HepG2 (cell line): ENCODE results near the gene LDB2. TPM values are rescaled to one million over a fixed set of nuclear protein-coding genes. Genes with fewer than 3 reads are reported as not detected.

Experiments
- ATAC-seq: fragments of 200-7000 bp; cut with Tn5 transposase; 3 replicates; pipeline ENCODE4 v1.9.1; 2020; ENCODE audit warnings: mild to moderate bottlenecking, moderate library complexity
- BruUV-seq: library from RNA; stranded (reverse); fragments of 400-500 nt; replicated peaks from 2 replicates; lab custom pipeline; 2021; lab: Mats Ljungman, UMichigan
- CTCF ChIA-PET: fragments of 300-600 bp; formaldehyde crosslinking; extraction: SDS; loops from one replicate; lab custom pipeline; 2021; ENCODE audit warnings: low total read pairs, inconsistent platforms, low intra/inter-chr PET ratio; lab: Yijun Ruan, JAX
- POLR2A ChIA-PET: fragments of 350-600 bp; sonication (Branson Sonifier 250); formaldehyde crosslinking; loops from one replicate; lab custom pipeline; 2020; ENCODE audit warnings: antibody characterized with exemption, inconsistent platforms; lab: Yijun Ruan, JAX
- DNase-seq: peaks from one replicate; pipeline ENCODE4 v3.0.0-alpha.2; 2015; ENCODE audit warnings: low spot score
- FAIRE-seq: peaks from 3 replicates; lab custom pipeline; 2011; peaks lifted over from hg19 to GRCh38; lab: Jason Lieb, UNC
- H2AFZ ChIP-seq: one replicate; pipeline ENCODE4 v1.6.1; 2011; ENCODE audit warnings: low read length, inconsistent platforms
- H3K27ac ChIP-seq: fragments of 300-600 bp; 3 replicates; pipeline ENCODE4 v1.8.0; 2011; ENCODE audit warnings: mixed run types, mild to moderate bottlenecking, mixed read lengths, low read length, inconsistent platforms; ENCODE audit not compliant: insufficient read depth; ENCODE audit errors: extremely low read length
- H3K27me3 ChIP-seq, 2 experiments: fragments of 200-600 bp in 1 of 2; 2 replicates in 1 of 2; 3 replicates in 1 of 2; pipeline versions ENCODE4 v1.6.0 to v1.8.0; 2011; ENCODE audit warnings: low read length in 2 of 2, mild to moderate bottlenecking in 2 of 2, moderate library complexity in 2 of 2, inconsistent platforms in 1 of 2; ENCODE audit not compliant: insufficient read depth in 2 of 2, control insufficient read depth in 1 of 2
- H3K36me3 ChIP-seq, 2 experiments: fragments of 200-600 bp in 1 of 2; replicated peaks in 1 of 2; 2 replicates in 1 of 2; 3 replicates in 1 of 2; pipeline versions ENCODE4 v1.5.1 to v1.8.0; 2011; ENCODE audit warnings: low read length in 2 of 2, inconsistent platforms in 1 of 2; ENCODE audit not compliant: insufficient read depth in 2 of 2, control insufficient read depth in 1 of 2
- H3K4me1 ChIP-seq: 2 replicates; pipeline ENCODE4 v1.5.1; 2012; ENCODE audit warnings: low read length, inconsistent platforms; ENCODE audit not compliant: insufficient read depth
- H3K4me2 ChIP-seq: 2 replicates; pipeline ENCODE4 v1.6.0; 2011; ENCODE audit warnings: low read depth, low read length, inconsistent platforms
- H3K4me3 ChIP-seq, 3 experiments: fragments of 200-600 bp in 1 of 3; sonication (generic), shearing (Covaris generic) in 1 of 3; replicated peaks in 1 of 3; 2 replicates each; pipeline ENCODE4 v1.5.1; 2011 to 2016; ENCODE audit warnings: low read length in 3 of 3, inconsistent platforms in 2 of 3, low read depth in 2 of 3, mild to moderate bottlenecking in 2 of 3, control low read depth in 1 of 3, mixed read lengths in 1 of 3; ENCODE audit not compliant: insufficient read depth in 1 of 3
- H3K79me2 ChIP-seq: one replicate; pipeline ENCODE4 v1.6.1; 2011; ENCODE audit warnings: low read length, inconsistent platforms; ENCODE audit not compliant: insufficient read depth
- H3K9ac ChIP-seq: 2 replicates; pipeline ENCODE4 v1.6.0; 2011; ENCODE audit warnings: mild to moderate bottlenecking, low read depth, low read length, inconsistent platforms; ENCODE audit not compliant: insufficient read depth
- H3K9me3 ChIP-seq: 2 replicates; pipeline ENCODE4 v1.5.1; 2012; ENCODE audit warnings: mild to moderate bottlenecking, low read length
- H4K20me1 ChIP-seq: 2 replicates; pipeline ENCODE4 v1.6.0; 2011; ENCODE audit warnings: inconsistent platforms, mild to moderate bottlenecking, low read length, moderate library complexity; ENCODE audit not compliant: insufficient read depth
- ATF1 ChIP-seq: IDR thresholded peaks from 2 replicates; pipeline ENCODE4 v1.6.1; 2016; ENCODE audit warnings: mild to moderate bottlenecking, control low read depth
- CAMTA2 ChIP-seq: sonication (generic); formaldehyde crosslinking; IDR thresholded peaks from 2 replicates; pipeline ENCODE4 v1.4.0; 2020; ENCODE audit warnings: mild to moderate bottlenecking, missing genetic modification reagents, borderline replicate concordance
- CCAR2 ChIP-seq: fragments of 200-400 bp; formaldehyde crosslinking; optimal IDR thresholded peaks from 2 replicates; pipeline ENCODE3; 2018; ENCODE audit warnings: low read depth, mild to moderate bottlenecking, low read length, moderate library complexity
- SUZ12 ChIP-seq: fragments of 150-350 bp; IDR thresholded peaks from 2 replicates; pipeline ENCODE4 v1.6.1; 2014; ENCODE audit warnings: low read depth, low read length
- TEAD3 ChIP-seq: optimal IDR thresholded peaks from 2 replicates; pipeline ENCODE3; 2016; ENCODE audit warnings: borderline replicate concordance
- TOPORS ChIP-seq: sonication (generic); formaldehyde crosslinking; IDR thresholded peaks from 2 replicates; pipeline ENCODE4 v1.8.0; 2023; ENCODE audit warnings: mild to moderate bottlenecking, missing genetic modification reagents
- ZIK1 ChIP-seq: sonication (generic); formaldehyde crosslinking; IDR thresholded peaks from 2 replicates; pipeline ENCODE4 v1.5.0; 2020; ENCODE audit warnings: mild to moderate bottlenecking, low read depth, missing genetic modification reagents, borderline replicate concordance
- ZNF121 ChIP-seq: sonication (generic); formaldehyde crosslinking; IDR thresholded peaks from 2 replicates; pipeline ENCODE4 v1.5.0; 2020; ENCODE audit warnings: mild to moderate bottlenecking, missing genetic modification reagents
- ZNF652 ChIP-seq: IDR thresholded peaks from 2 replicates; pipeline ENCODE4 v1.6.1; 2016; ENCODE audit warnings: low read depth, borderline replicate concordance
- ZNF678 ChIP-seq: sonication (generic); formaldehyde crosslinking; IDR thresholded peaks from 2 replicates; pipeline ENCODE4 v1.4.0; 2020; ENCODE audit warnings: mild to moderate bottlenecking, missing genetic modification reagents
- ZNF777 ChIP-seq: sonication (generic); formaldehyde crosslinking; IDR thresholded peaks from 2 replicates; pipeline ENCODE4 v1.4.0; 2020; ENCODE audit warnings: missing genetic modification reagents
- WGBS: methylation state at CpG from one replicate; pipeline ENCODE4 v1.1.6; 2017; ENCODE audit warnings: low lambda C conversion rate; 5-methylcytosine and 5-hydroxymethylcytosine counted together
- in situ Hi-C: cut with HindIII; loops from 2 replicates; pipeline ENCODE4 v1.10.0; 2017; ENCODE audit warnings: low pct_unique_long_range_greater_than_20kb; ENCODE audit not compliant: extremely low pct_ligation_motif_present
- intact Hi-C: fragments of 100-400 bp; cut with micrococcal nuclease; formaldehyde crosslinking; loops from one replicate; pipeline ENCODE4 v1.10.0; 2022; ENCODE audit not compliant: unreplicated experiment
- polyA plus RNA-seq, 8 experiments: library from polyadenylated mRNA; depleted of rRNA in 3 of 8; stranded (reverse) in 7 of 8; unstranded in 1 of 8; fragments of >200 nt; fragmentation: Illumina TruSeq in 4 of 8; extraction: Trizol in 4 of 8; gene quantifications; 2 replicates each; pipeline versions ENCODE4 v1.2.1 to v1.2.3, GENCODE V29; 2011 to 2016; ENCODE audit warnings: low read depth in 4 of 8, missing spikeins in 1 of 8, mixed read lengths in 1 of 8; ENCODE audit not compliant: insufficient read depth in 1 of 8
- total RNA-seq, 5 experiments: library from RNA; depleted of rRNA; stranded (reverse); fragments of >200 nt; fragmentation: Illumina TruSeq; extraction: Trizol; gene quantifications; 2 replicates each; pipeline ENCODE4 v1.2.3, GENCODE V29; 2016; ENCODE audit warnings: low read depth in 1 of 5
- TF ChIP-seq, protein P1 (sequence below): sonication (generic); formaldehyde crosslinking; IDR thresholded peaks from 2 replicates; pipeline ENCODE4 v1.5.1; 2020; ENCODE audit warnings: mild to moderate bottlenecking, moderate library complexity, missing genetic modification reagents
- TF ChIP-seq, protein P2 (sequence below): sonication (generic); formaldehyde crosslinking; IDR thresholded peaks from 2 replicates; pipeline ENCODE4 v1.4.0; 2020; ENCODE audit warnings: missing genetic modification reagents

The LDB2 gene
- total and polyA plus RNA-seq, 2 of the 13 experiments (the other 11 are each of a cell fraction or from before 2014, with no cell fraction given): not detected

DNA sequence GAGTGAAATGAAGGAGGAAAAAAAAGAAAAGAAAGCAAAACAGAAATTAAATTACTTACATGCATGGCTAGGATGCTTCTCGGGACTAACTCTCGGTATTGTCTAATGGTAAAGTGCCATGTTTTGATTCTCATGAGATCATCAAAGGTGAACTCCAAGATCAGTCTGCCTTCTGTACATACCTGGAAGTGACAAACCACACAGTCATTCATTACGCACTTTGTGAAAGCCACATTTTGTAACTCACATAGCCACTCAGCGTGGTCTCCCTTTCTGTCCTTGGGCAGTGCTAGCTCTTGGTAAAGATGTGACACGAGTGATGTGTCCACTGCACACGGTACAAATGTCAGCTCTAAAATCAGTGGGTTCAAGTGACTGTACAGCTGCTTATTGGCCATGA lies 309.8 kb downstream of the LDB2 start:
- no peaks in the 10 kb centered on the region for H3K79me2 ChIP-seq
- H3K9me3 ChIP-seq: no peaks in the 10 kb centered on the region
- in situ Hi-C loops: no loop called here
- H3K27ac ChIP-seq: no peak overlapping the region
- ChIA-PET CTCF (no interaction called here), POLR2A (no interaction called here)
- H3K4me2 ChIP-seq: no peak overlapping the region
- DNase-seq: no peak
- H3K4me1 ChIP-seq: no peaks in the 10 kb centered on the region
- no peak for TF ChIP-seq SUZ12
- TF ChIP-seq ZNF121 (CRISPR knock-in tag): no peak
- TF ChIP-seq CAMTA2: no peak
- TF ChIP-seq ZNF777 (CRISPR knock-in tag): no peak
- no peak overlapping the region for H2AFZ ChIP-seq
- H3K4me3 ChIP-seq: no peak overlapping the region
- H3K36me3 ChIP-seq: no peaks in the 10 kb centered on the region
- ATAC-seq: no peak
- WGBS: 7% methylated on average over 6 of the region's 6 CpGs
- H3K9ac ChIP-seq: no peak overlapping the region
- H4K20me1 ChIP-seq: no peaks in the 10 kb centered on the region
- H3K27me3 ChIP-seq: peaks cover 0 to 3% of the 10 kb centered on the region in 2 experiments; a peak in 2 of 5 replicates
- BruUV-seq: no TSS peak
- no peak for FAIRE-seq
- intact Hi-C loops: no loop called here

GRCh38 chr4:16588149-16588548 lies 310.3 kb downstream of the LDB2 start:
- Histone ChIP-seq H3K9me3 (no peaks in the 10 kb centered on the region), H3K27ac (no peak overlapping the region), H3K4me3 (no peak overlapping the region), H3K4me2 (no peak overlapping the region), H3K4me1 (no peaks in the 10 kb centered on the region), H3K9ac (no peak overlapping the region), H3K79me2 (no peaks in the 10 kb centered on the region), H3K36me3 (no peaks in the 10 kb centered on the region), H4K20me1 (no peaks in the 10 kb centered on the region), H3K27me3 (no peaks in the 10 kb centered on the region; a peak in 2 of 5 replicates), H2AFZ (no peak overlapping the region)
- CTCF ChIA-PET: no interaction called here
- ATAC-seq (no peak), FAIRE-seq (no peak), DNase-seq (no peak)
- WGBS: 0% methylated on average over 1 of the region's 1 CpG
- no TSS peak for BruUV-seq
- in situ Hi-C loops (no loop called here), intact Hi-C loops (no loop called here)
- POLR2A ChIA-PET: no interaction called here
- TF ChIP-seq TOPORS (CRISPR knock-in tag) (no peak), ZNF652 (CRISPR knock-in tag) (no peak), ZNF678 (CRISPR knock-in tag) (no peak), TEAD3 (CRISPR knock-in tag) (no peak), ZIK1 (CRISPR knock-in tag) (no peak), ATF1 (CRISPR knock-in tag) (no peak), CCAR2 (no peak)
- TF ChIP-seq, protein P1, sequence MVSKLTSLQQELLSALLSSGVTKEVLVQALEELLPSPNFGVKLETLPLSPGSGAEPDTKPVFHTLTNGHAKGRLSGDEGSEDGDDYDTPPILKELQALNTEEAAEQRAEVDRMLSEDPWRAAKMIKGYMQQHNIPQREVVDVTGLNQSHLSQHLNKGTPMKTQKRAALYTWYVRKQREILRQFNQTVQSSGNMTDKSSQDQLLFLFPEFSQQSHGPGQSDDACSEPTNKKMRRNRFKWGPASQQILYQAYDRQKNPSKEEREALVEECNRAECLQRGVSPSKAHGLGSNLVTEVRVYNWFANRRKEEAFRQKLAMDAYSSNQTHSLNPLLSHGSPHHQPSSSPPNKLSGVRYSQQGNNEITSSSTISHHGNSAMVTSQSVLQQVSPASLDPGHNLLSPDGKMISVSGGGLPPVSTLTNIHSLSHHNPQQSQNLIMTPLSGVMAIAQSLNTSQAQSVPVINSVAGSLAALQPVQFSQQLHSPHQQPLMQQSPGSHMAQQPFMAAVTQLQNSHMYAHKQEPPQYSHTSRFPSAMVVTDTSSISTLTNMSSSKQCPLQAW (CRISPR knock-in tag): no peak
- TF ChIP-seq, protein P2, sequence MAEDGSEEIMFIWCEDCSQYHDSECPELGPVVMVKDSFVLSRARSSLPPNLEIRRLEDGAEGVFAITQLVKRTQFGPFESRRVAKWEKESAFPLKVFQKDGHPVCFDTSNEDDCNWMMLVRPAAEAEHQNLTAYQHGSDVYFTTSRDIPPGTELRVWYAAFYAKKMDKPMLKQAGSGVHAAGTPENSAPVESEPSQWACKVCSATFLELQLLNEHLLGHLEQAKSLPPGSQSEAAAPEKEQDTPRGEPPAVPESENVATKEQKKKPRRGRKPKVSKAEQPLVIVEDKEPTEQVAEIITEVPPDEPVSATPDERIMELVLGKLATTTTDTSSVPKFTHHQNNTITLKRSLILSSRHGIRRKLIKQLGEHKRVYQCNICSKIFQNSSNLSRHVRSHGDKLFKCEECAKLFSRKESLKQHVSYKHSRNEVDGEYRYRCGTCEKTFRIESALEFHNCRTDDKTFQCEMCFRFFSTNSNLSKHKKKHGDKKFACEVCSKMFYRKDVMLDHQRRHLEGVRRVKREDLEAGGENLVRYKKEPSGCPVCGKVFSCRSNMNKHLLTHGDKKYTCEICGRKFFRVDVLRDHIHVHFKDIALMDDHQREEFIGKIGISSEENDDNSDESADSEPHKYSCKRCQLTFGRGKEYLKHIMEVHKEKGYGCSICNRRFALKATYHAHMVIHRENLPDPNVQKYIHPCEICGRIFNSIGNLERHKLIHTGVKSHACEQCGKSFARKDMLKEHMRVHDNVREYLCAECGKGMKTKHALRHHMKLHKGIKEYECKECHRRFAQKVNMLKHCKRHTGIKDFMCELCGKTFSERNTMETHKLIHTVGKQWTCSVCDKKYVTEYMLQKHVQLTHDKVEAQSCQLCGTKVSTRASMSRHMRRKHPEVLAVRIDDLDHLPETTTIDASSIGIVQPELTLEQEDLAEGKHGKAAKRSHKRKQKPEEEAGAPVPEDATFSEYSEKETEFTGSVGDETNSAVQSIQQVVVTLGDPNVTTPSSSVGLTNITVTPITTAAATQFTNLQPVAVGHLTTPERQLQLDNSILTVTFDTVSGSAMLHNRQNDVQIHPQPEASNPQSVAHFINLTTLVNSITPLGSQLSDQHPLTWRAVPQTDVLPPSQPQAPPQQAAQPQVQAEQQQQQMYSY: no peak
